GM23248 (cell line): ENCODE measurements around the gene OR10H4. TPM values are rescaled to one million over a fixed set of nuclear protein-coding genes. Genes with fewer than 3 reads are reported as not detected.

Source experiments
- DNase-seq: peaks from one replicate; pipeline ENCODE4 v3.0.0-alpha.2; 2015
- H2AFZ ChIP-seq: fragments of 200-600 bp; sonication (generic); 2 replicates; pipeline ENCODE4 v1.6.1; 2016; ENCODE audit warnings: antibody characterized with exemption
- H3F3A ChIP-seq: fragments of 200-600 bp; sonication (generic); 2 replicates; pipeline ENCODE4 v1.6.1; 2016; ENCODE audit warnings: mild to moderate bottlenecking, antibody characterized with exemption, mixed run types; ENCODE audit not compliant: insufficient read depth
- H3K27ac ChIP-seq: fragments of 200-600 bp; sonication (generic); 2 replicates; pipeline ENCODE4 v1.5.1; 2016; ENCODE audit warnings: mild to moderate bottlenecking
- H3K27me3 ChIP-seq: fragments of 200-600 bp; sonication (generic); replicated peaks from 2 replicates; pipeline ENCODE4 v1.6.1; 2016; ENCODE audit warnings: mild to moderate bottlenecking; ENCODE audit not compliant: insufficient read depth
- H3K36me3 ChIP-seq: fragments of 200-600 bp; sonication (generic); 2 replicates; pipeline ENCODE4 v1.6.1; 2016; ENCODE audit warnings: low read depth, mild to moderate bottlenecking
- H3K4me1 ChIP-seq: fragments of 200-600 bp; sonication (generic); 2 replicates; pipeline ENCODE4 v1.6.1; 2016; ENCODE audit warnings: mild to moderate bottlenecking; ENCODE audit not compliant: insufficient read depth
- H3K4me2 ChIP-seq: fragments of 200-600 bp; sonication (generic); one replicate; pipeline ENCODE4 v1.6.1; 2016; ENCODE audit warnings: mild to moderate bottlenecking; ENCODE audit not compliant: unreplicated experiment
- H3K4me3 ChIP-seq: fragments of 200-600 bp; sonication (generic); 2 replicates; pipeline ENCODE4 v1.5.1; 2016; ENCODE audit warnings: mild to moderate bottlenecking
- H3K79me2 ChIP-seq: fragments of 200-600 bp; sonication (generic); 2 replicates; pipeline ENCODE4 v1.6.1; 2016; ENCODE audit warnings: mild to moderate bottlenecking; ENCODE audit not compliant: insufficient read depth
- H3K9ac ChIP-seq: fragments of 200-600 bp; sonication (generic); 2 replicates; pipeline ENCODE4 v1.6.1; 2016; ENCODE audit warnings: mild to moderate bottlenecking
- H3K9me2 ChIP-seq: fragments of 200-600 bp; sonication (generic); 2 replicates; pipeline ENCODE4 v1.6.1; 2016; ENCODE audit warnings: mixed run types, mild to moderate bottlenecking, moderate library complexity; ENCODE audit not compliant: insufficient read depth
- H3K9me3 ChIP-seq: fragments of 200-600 bp; sonication (generic); one replicate; pipeline ENCODE4 v1.6.1; 2017; ENCODE audit warnings: low read depth
- H4K20me1 ChIP-seq: fragments of 200-600 bp; sonication (generic); 2 replicates; pipeline ENCODE4 v1.6.0; 2016; ENCODE audit not compliant: insufficient read depth
- EZH2 ChIP-seq: fragments of 200-600 bp; sonication (generic); IDR thresholded peaks from 2 replicates; pipeline ENCODE4 v1.6.1; 2018; ENCODE audit warnings: antibody characterized with exemption, mild to moderate bottlenecking; ENCODE audit not compliant: insufficient read depth, poor library complexity, severe bottlenecking
- EZH2phosphoT487 ChIP-seq: fragments of 200-600 bp; sonication (generic); IDR thresholded peaks from 2 replicates; pipeline ENCODE4 v1.6.1; 2018; ENCODE audit warnings: antibody characterized with exemption, moderate library complexity, mild to moderate bottlenecking, low read depth; ENCODE audit not compliant: insufficient read depth
- WGBS, 2 experiments: methylation state at CpG; one replicate each; pipeline ENCODE4 v1.1.6; 2015 to 2017; ENCODE audit warnings: low lambda C conversion rate in 2 of 2, low coverage in 1 of 2; ENCODE audit errors: missing lambda C conversion rate in 2 of 2; 5-methylcytosine and 5-hydroxymethylcytosine counted together
- in situ Hi-C: fragments of 300-500 bp; cut with MboI; formaldehyde crosslinking; loops from 2 replicates; pipeline ENCODE4 v1.15.0; 2020
- polyA plus RNA-seq: library from polyadenylated mRNA; unstranded; fragments of >200 nt; fragmentation: Nextera tagmentation; extraction: Ambion mirVana; gene quantifications from 2 replicates; pipeline ENCODE4 v1.2.1, GENCODE V29; 2016
- total RNA-seq: library from RNA; depleted of rRNA; stranded (reverse); fragments of >200 nt; shearing (Covaris generic); gene quantifications from 2 replicates; pipeline ENCODE4 v1.2.3, GENCODE V29; 2014; rRNA removed

Gene OR10H4
- total and polyA plus RNA-seq, 2 experiments from 2014 or later: not detected

DNA sequence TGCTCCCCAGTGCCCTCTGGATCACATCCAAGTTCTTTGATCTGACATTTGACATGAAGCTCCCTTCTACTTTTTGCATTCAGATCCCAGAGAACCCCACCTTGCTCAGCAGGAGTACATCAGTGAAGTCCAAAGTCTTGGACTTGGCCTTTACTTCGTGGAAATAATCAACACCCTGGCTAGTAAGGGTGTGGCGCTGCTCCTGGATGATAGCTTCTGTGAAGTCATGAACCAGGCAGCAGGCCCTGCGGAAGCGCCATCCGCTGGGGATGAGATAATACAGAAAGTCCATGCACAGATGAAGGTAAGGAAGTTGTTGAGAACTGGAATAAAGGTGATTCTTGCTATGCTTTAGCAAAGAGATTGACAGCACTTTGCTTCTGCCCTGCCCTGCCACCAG, 43.2 kb downstream of the OR10H4 start:
- Histone ChIP-seq H2AFZ (no peak overlapping the region), H4K20me1 (no peaks in the 10 kb centered on the region)

DNA sequence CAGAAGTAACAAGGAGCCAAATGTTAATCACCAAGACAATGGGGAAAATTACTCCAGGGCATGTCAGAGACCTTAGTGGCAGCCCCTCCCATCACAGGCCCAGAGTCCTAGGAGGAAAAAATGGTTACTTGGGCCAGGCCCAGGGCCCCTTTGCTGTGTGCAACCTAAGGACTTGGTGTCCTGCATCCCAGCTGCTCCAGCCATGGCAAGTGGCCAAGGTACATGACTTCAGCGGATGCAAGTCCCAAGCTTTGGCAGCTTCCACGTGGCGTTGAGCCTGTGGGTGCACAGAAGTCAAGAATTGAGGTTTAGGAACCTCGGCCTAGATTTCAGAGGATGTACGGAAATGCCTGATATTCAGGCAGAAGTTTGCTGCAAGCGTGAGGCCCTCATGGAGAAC, 46.7 kb downstream of the OR10H4 start:
- Histone ChIP-seq H3K9me2 (no peaks in the 10 kb centered on the region), H3K4me2 (no peak overlapping the region), H2AFZ (no peak overlapping the region), H3K9me3 (no peaks in the 10 kb centered on the region), H3K27ac (no peak overlapping the region), H3K27me3 (no peaks in the 10 kb centered on the region), H3K36me3 (no peaks in the 10 kb centered on the region), H3K9ac (no peak overlapping the region), H3K79me2 (no peaks in the 10 kb centered on the region), H3K4me3 (no peak overlapping the region), H3F3A (no peaks in the 10 kb centered on the region), H3K4me1 (no peaks in the 10 kb centered on the region), H4K20me1 (no peaks in the 10 kb centered on the region)
- TF ChIP-seq EZH2 (no peak), EZH2phosphoT487 (no peak)
- 17 to 31% methylated on average over 6 of the region's 6 CpGs for WGBS, 2 experiments
- no peak for DNase-seq
- in situ Hi-C loops: no loop called here

More for the DNA sequence above, 43.2 kb downstream of the OR10H4 start:
- no peaks in the 10 kb centered on the region for H3K9me2 ChIP-seq
- no peaks in the 10 kb centered on the region for H3F3A ChIP-seq
- no peaks in the 10 kb centered on the region for H3K36me3 ChIP-seq
- H3K4me2 ChIP-seq: no peak overlapping the region
- in situ Hi-C loops: no loop called here
- no peaks in the 10 kb centered on the region for H3K9me3 ChIP-seq
- WGBS, 2 experiments: 32 to 38% methylated on average over 5 of the region's 5 CpGs
- no peaks in the 10 kb centered on the region for H3K79me2 ChIP-seq
- no peak for DNase-seq
- no peaks in the 10 kb centered on the region for H3K4me1 ChIP-seq
- no peak overlapping the region for H3K9ac ChIP-seq
- no peak overlapping the region for H3K27ac ChIP-seq
- no peak overlapping the region for H3K4me3 ChIP-seq
- H3K27me3 ChIP-seq: no peaks in the 10 kb centered on the region
- no peak for TF ChIP-seq EZH2
- no peak for TF ChIP-seq EZH2phosphoT487

DNA sequence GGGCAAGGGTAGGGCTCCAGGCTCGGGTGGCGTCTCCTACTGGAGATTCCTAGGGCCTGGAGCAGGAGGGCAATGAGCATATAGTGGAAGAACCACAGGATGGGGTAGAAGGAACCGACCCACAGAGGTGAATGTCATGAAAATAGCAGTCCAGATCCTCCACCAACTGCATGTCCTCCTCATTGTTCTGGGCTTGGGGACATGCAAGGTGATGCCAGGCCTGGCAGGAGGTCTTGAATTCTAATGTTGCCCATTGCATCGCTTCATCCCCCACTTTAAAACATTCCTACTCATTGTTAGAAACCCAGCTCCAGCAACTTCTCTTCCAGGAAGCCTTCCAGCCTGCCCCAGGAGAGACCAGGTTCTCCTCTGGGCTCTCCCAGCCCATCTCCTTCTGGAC, 49.4 kb downstream of the OR10H4 start:
- Histone ChIP-seq H3K9me3 (no peaks in the 10 kb centered on the region), H3K4me2 (no peak overlapping the region), H3K9me2 (no peaks in the 10 kb centered on the region), H3K4me1 (peaks cover 5% of the 10 kb centered on the region; the same call in 1 of the 2 replicates), H3K79me2 (no peaks in the 10 kb centered on the region), H3K9ac (no peak overlapping the region), H3K27ac (no peak overlapping the region), H3K36me3 (no peaks in the 10 kb centered on the region), H3F3A (no peaks in the 10 kb centered on the region), H3K4me3 (no peak overlapping the region), H4K20me1 (no peaks in the 10 kb centered on the region), H3K27me3 (no peaks in the 10 kb centered on the region), H2AFZ (no peak overlapping the region)
- 11 to 18% methylated on average over 4 of the region's 4 CpGs for WGBS, 2 experiments
- TF ChIP-seq EZH2phosphoT487 (no peak), EZH2 (no peak)
- in situ Hi-C loops: no loop called here
- DNase-seq: no peak

Other genes starting within 250 kb of the OR10H4 start
- not detected in 2 replicates for gene OR10H2, start 221.0 kb upstream of the OR10H4 start, total RNA-seq
- not detected in 2 replicates for gene OR10H2, start 221.0 kb upstream of the OR10H4 start, polyA plus RNA-seq
- not detected in 2 replicates for gene OR10H3, start 211.0 kb upstream of the OR10H4 start, total RNA-seq
- gene OR10H3, start 211.0 kb upstream of the OR10H4 start, polyA plus RNA-seq: not detected in 2 replicates
- gene OR10H5, start 161.3 kb upstream of the OR10H4 start, total RNA-seq: not detected in 2 replicates
- not detected in 2 replicates for gene OR10H5, start 161.3 kb upstream of the OR10H4 start, polyA plus RNA-seq
- not detected in 2 replicates for gene OR10H1, start 133.3 kb upstream of the OR10H4 start, total RNA-seq
- gene OR10H1, start 133.3 kb upstream of the OR10H4 start, polyA plus RNA-seq: not detected in 2 replicates
- not detected in 2 replicates for gene CYP4F2, start 50.9 kb upstream of the OR10H4 start, total RNA-seq
- gene CYP4F2, start 50.9 kb upstream of the OR10H4 start, polyA plus RNA-seq: not detected in 2 replicates
- not detected in 2 replicates for gene CYP4F11, start 14.5 kb upstream of the OR10H4 start, total RNA-seq
- gene CYP4F11, start 14.5 kb upstream of the OR10H4 start, polyA plus RNA-seq: not detected in 2 replicates
- 1,413 and 1,469 TPM in 2 replicates for gene TPM4, start 127.5 kb downstream of the OR10H4 start, total RNA-seq
- 1,408 and 1,423 TPM in 2 replicates for gene TPM4, start 127.5 kb downstream of the OR10H4 start, polyA plus RNA-seq
- gene RAB8A, start 162.9 kb downstream of the OR10H4 start, total RNA-seq: 29.5 and 42.6 TPM in 2 replicates
- 106 and 112 TPM in 2 replicates for gene RAB8A, start 162.9 kb downstream of the OR10H4 start, polyA plus RNA-seq
- gene HSH2D, start 194.7 kb downstream of the OR10H4 start, total RNA-seq: not detected in 2 replicates
- 0.13 TPM in 1 of 2 replicates, not detected in the other for gene HSH2D, start 194.7 kb downstream of the OR10H4 start, polyA plus RNA-seq
- not detected in 2 replicates for gene CIB3, start 224.5 kb downstream of the OR10H4 start, total RNA-seq
- gene CIB3, start 224.5 kb downstream of the OR10H4 start, polyA plus RNA-seq: not detected in 2 replicates
- gene FAM32A, start 236.4 kb downstream of the OR10H4 start, total RNA-seq: 114 and 120 TPM in 2 replicates
- 122 and 126 TPM in 2 replicates for gene FAM32A, start 236.4 kb downstream of the OR10H4 start, polyA plus RNA-seq
- gene AP1M1, start 248.9 kb downstream of the OR10H4 start, total RNA-seq: 86.6 and 90.0 TPM in 2 replicates
- 96.2 and 99.6 TPM in 2 replicates for gene AP1M1, start 248.9 kb downstream of the OR10H4 start, polyA plus RNA-seq